HG03097 (cell line): ENCODE results near the gene USP48.
"Not testable (repeated sequence)": the region's sequence is repeated elsewhere in the genome, so short reads cannot be mapped to it uniquely, and the experiment has no call there.

ENCODE experiments used
- ATAC-seq: cut with Tn5 transposase; IDR thresholded peaks from one replicate; pipeline ENCODE4 v1.9.1; 2021; ENCODE audit not compliant: unreplicated experiment, low FRiP score

USP48 gene

DNA sequence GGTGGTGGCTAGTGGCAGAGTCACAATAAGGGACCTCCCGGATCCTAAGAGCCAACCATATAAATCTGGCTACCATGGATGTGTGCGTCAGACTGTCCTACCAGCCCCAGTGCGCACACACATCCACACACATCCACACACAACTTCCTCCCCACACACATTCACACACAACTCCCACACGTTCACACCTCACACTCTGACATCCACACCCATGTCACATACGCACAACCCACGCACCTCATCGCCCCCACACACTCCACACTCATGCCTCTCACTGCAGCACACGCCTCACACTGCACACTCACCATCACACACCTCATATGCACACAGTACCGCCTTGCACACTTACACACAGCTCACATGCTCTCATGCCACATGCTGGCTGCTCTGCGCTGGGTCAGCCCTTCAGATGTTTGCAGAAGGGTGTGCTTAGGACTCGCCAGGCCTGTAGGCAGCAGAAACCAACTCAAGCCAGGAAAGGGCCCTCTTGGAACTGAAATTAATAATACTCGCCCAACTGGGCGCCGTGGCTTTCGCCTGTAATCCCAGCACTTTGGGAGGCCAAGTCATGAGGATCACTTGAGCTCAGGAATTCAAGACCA lies 32.1 kb upstream of the USP48 start:
- no peak for ATAC-seq

- peak; percentile 47 for ATAC-seq
Observed at GRCh38 chr1:21814241-21814918, 31.4 kb upstream of the USP48 start.

DNA sequence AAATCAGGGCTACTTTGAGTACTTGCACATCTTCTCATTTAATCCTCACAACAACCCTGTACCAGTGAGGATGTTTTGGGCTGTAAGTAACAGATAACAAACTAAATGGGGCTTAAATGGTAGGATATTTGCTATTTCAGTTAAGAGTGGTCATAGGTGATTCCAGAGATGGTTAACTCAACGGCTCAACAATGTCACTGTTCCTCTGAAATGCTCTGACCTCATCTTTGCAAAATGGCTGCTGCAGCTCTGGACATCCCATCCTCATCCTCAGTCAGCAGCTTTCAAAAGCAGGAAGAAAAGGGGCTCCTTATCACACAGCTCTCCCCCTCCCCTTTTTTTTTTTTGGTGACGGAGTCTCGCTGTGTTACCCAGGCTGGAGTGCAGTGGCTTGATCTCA lies 30.6 kb upstream of the USP48 start:
- no peak for ATAC-seq

DNA sequence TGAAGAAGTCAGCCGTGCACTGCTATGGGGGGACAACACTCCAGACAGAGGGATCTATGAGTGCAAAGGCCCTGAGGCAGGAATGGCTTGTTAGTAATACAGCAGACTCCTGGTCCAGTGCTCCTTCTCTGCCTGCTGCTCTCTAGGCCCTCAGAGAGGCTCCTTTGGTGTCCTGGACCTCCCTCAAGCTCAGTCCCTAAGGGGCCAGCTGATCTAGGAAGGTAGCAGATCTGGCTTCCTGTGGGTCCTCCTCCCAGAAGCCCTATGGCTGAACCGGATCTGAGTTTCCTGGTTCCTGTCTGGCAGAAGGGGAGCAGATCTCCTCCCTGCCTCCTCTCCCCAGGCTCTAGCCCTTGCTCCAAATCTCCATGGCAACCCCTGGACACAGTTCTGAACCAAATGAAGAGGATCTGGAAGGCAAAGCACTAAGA lies 28.9 kb upstream of the USP48 start, which contains the start of gene LDLRAD2:
Gene LDLRAD2, plus strand, starts transcription at position 391 of the 431 bp plus-strand sequence. CDS start 187 bp downstream, outside the sequence.
- no peak for ATAC-seq

GRCh38 chr1:21804536-21804935 lies 21.6 kb upstream of the USP48 start:
- ATAC-seq: no peak

DNA sequence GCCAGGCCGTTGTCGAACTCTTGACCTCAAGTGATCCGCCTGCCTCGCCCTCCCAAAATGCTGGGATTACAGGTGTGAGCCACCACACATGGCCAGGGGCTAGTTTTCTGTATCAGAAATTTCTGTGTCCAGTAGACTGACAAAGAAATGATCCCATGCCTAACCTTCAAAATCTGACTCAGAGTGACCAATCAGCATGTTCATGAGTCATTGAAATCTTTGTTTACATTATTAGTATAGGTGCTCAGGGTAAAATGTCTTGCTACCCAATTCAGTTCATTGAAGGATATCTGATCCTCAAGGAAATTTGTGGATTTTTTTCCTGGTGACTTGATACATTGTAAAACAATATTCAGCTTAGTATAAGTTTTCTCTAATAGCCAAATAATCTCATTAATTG lies 18.2 kb upstream of the USP48 start:
- ATAC-seq: no peak

GRCh38 chr1:21799730-21800129 lies 16.8 kb upstream of the USP48 start:
- ATAC-seq: no peak

DNA sequence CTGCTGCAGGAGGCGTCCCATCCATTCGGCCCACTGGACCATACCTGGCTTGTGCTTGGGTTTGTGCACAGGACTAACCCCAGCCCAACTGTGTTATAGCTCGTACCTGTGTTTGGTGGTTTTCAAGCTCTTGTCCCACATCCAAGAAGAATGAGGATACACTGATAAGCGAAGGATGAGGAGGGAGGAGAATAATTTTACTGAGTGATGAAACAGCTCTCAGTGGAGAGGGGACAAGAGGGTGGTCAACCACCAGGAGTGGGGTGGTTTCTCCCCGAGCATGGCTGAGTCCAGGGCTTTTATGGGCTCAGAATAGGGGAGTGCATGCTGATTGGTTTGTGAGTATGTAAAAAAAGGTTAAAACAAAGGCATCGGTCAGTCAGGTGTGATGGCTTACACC lies 12.1 kb upstream of the USP48 start:
- no peak for ATAC-seq

DNA sequence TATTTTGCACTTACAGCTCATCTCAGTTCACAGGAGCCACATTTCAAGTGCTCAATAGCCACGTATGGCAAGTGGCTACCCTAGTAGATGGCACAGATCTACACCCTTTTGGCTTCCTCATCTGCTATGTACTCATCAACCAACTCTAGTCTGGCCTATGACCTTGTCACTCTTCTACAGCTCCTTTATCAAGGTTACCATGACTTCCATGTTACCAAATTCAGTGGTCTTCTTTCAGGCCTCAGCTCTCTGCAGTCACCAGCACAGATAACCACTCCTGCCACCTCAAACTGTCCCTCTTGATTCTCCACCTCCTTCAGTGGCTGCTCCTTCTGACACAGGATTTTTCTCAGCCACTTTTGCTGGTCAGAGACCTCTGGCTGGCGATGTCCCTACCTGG lies 11.7 kb upstream of the USP48 start:
- no peak for ATAC-seq

DNA sequence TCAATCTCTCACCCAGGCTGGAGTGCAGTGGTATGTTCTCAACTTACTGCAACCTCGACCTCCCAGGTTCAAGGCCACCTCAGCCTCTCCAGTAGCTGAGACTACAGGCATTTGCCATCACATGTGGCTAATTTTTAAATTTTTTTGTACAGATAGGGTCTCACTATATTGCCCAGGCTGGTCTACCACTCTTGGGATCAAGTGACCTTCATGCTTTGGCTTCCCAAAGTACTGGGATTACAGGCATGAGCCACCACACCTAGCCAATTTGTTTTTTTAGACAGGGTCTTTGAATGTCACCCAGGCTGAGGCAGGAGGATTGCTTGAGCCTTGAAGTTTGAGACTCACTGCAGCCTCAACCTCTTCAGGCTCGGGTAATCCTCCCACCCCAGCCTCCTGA lies 10.2 kb upstream of the USP48 start:
- no peak for ATAC-seq

DNA sequence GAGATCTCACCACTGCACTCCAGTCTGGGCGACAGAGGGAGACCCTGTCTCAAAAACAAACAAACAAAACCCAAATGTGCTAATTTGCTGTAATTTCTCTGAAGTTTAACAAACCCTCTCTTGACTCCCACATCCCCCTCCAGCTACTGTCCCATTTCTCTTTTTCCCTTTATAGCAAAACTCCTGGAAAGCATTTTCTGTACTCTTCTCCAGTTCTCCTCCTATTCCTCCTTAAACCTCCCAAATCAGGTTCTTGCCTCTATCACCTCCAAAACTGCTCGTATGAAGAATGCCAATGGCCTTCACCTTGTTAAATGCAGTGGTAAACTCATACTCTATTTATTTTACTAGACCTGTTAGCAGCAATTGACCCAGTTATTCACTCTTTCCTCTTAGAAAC lies 3.7 kb upstream of the USP48 start:
- no peak for ATAC-seq

DNA sequence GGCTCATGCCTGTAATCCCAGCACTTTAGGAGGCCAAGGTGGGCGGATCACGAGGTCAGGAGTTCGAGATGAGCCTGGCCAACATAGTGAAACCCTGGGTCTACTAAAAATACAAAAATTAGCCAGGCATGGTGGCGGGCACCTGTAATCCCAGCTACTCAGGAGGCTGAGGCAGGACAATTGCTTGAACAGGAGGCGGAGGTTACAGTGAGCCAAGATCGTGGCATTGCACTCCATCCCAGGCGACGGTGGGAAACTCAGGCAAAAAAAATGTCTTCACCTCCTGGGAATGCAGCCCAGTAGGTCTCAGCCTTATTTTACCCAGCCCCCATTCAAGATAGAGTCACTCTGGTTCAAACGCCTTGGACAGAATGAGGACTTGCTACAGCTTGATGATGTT lies 2.8 kb upstream of the USP48 start:
- ATAC-seq: not testable (repeated sequence)

DNA sequence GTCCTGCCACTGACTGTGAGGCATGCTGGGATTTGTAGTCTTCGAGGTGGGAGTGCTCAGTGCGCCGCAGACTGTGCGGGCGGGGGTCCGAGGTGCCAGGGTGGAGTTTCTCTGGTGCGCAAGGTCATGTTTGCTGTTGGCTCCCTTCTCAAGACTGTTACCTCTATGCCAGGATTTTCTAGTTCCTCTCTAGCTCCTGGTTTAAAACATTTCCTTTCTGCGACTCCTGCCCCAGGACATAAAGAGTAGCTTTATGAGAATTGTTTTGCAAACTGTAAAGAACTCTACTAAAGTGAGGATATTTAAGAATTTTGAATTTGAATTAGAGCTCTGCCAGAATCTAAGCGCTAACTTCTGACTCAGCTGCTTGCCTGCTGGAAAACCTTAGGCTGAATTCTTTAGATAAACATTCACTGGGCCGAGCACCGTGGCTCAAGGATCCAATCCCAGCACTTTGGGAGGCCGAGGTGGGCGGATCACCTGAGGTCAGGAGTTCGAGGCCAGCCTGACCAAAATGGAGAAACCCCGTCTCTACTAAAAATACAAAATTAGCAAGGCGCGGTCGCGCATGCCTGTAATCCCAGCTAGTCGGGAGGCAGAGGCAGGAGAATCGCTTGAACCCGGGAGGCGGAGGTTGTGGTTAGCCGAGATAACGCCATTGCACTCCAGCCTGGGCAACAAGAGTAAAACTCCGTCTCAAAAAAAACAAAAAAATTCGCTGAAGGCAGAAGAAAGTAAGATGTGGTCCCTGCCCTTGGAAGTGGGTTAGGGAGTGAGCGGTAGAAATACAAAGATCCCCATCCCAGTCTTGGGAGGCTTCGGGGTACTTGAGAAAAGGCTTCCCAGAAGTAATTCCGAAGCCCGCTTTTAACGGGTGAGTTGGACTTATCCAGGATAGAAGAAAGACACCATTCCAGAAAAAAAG lies 992 bp upstream of the USP48 start:
- ATAC-seq: no peak

DNA sequence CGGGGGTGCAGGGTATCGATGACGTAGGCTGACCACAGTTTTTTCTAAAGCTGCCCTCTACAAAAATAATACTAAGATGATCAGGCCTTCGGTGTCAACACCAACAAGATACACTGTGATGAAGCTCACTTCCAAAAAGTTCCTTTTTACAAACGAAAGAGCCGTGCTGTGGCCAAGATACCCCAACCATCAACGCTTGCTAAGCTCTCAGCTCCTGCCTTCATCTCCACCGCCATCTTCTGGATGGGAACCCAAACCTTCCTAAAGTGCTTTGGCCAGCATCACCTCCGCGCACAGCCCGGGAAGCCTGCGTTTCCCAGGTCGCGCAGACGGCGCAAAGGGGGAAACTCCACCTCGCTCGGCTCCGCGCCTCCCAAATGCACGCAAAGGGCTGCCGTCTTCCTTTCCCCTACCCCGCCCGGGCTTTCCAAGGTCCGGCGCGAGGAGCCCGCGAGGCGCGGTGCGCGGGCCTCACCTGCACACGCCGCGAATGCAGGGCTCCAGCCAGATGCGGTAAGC lies 541 bp downstream of the USP48 start:
- ATAC-seq: peak; percentile 18

GRCh38 chr1:21781815-21782348 lies 1.1 kb downstream of the USP48 start:
- peak; percentile 12 for ATAC-seq

GRCh38 chr1:21779613-21780521 lies 3.1 kb downstream of the USP48 start:
- no peak for ATAC-seq

- no peak for ATAC-seq
Observed at GRCh38 chr1:21778405-21778727, 4.6 kb downstream of the USP48 start.

DNA sequence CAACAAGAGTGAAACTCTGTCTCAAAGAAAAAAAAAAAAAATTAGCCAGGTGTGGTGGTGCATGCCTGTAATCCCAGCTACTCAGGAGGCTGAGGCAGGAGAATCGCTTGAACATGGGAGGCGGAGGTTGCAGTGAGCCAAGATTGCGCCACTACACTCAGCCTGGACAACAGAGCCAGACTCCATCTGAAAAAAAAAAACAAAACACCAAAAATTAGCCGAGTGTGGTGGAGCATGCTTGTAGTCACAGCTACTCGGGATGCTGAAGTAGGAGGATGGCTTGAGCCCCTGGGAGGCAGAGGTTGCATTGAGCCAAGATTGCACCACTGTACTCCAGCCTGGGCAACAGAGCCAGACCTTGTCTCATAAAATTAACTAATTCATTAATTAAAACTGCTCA lies 6.0 kb downstream of the USP48 start:
- not testable (repeated sequence) for ATAC-seq

- no peak for ATAC-seq
Observed at GRCh38 chr1:21775985-21776562, 6.9 kb downstream of the USP48 start.

DNA sequence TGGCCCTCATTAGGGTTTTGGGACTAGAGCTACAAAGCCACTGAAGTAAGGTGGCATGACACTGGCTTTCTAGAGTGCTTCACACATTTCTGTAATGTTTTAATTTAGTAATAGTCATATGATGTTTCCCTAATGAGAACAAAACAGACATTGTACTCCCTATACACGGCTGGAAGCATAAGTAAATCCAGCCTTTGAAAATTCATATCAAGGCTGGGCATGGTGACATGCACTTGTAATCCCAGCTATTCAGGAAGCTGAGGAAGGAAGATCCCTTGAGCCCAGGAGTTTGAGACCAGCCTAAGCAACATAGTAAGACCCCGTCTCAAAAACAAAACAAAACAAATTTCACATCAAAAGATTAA lies 7.4 kb downstream of the USP48 start:
- ATAC-seq: no peak
